Measurements from ENCODE around the gene CFAP141. TPM values are rescaled to one million over a fixed set of nuclear protein-coding genes. Genes with fewer than 3 reads are reported as not detected.

The CFAP141 gene
- total and polyA plus RNA-seq, 2 of the 4 experiments (the other 2 are of a cell fraction): not detected

GRCh38 chr1:154222918-154223317, 16.8 kb upstream of the CFAP141 start:
- DNase-seq (no peak), ATAC-seq (ENCODE audit: low read depth) (no peak)
- no peak for TF ChIP-seq SMC3 (IDR thresholded peaks at IDR 0.05; ENCODE audit: low read depth, low read length)
- TF ChIP-seq CEBPB (IDR thresholded peaks at IDR 0.05; ENCODE audit: low read depth, low read length): no peak
- TF ChIP-seq ELK1 (IDR thresholded peaks at IDR 0.05; ENCODE audit: borderline replicate concordance, low read depth, low read length): no peak
- TF ChIP-seq FOS (IDR thresholded peaks at IDR 0.05; ENCODE audit: low read depth, low read length): no peak
- no peak for TF ChIP-seq NFE2L2 (IDR thresholded peaks at IDR 0.05; ENCODE audit: low read depth, low read length)
- TF ChIP-seq MAFK (IDR thresholded peaks at IDR 0.05; ENCODE audit: low read depth, low read length): no peak
- TF ChIP-seq CHD1 (IDR thresholded peaks at IDR 0.05; ENCODE audit: low read depth, low read length): no peak
- TF ChIP-seq CTCF (conservative IDR thresholded peaks at IDR 0.05; ENCODE audit: low read depth, low read length): no peak
- TF ChIP-seq MAZ (IDR thresholded peaks at IDR 0.05; ENCODE audit: borderline replicate concordance, low read depth, low read length): no peak
- TF ChIP-seq RAD21 (IDR thresholded peaks at IDR 0.05; ENCODE audit: low read length): no peak
- TF ChIP-seq RCOR1 (IDR thresholded peaks at IDR 0.05; ENCODE audit: insufficient replicate concordance, low read length): no peak
- TF ChIP-seq BHLHE40 (IDR thresholded peaks at IDR 0.05; ENCODE audit: low read depth, low read length): no peak
- TF ChIP-seq MXI1 (IDR thresholded peaks at IDR 0.05; ENCODE audit: borderline replicate concordance, low read depth, low read length): no peak
- WGBS, 2 experiments (ENCODE audit: extremely low coverage in 2 of 2, insufficient read length in 1 of 2): no CpG with 5 or more reads among the region's 1 CpG
- no peak overlapping the region for H4K8ac ChIP-seq (ENCODE audit: low read depth in 2 of 2, low read length in 2 of 2)
- ChIA-PET POLR2A (ENCODE audit: unreplicated experiment) (interaction anchor here (0.7 kb wide), 1 partner anchor 247 kb away, joined by 3 read pairs; no protein-coding TSS in a partner anchor), CTCF (interaction anchor here (1.2 kb wide), 1 partner anchor 23 kb away, joined by 3 read pairs; no protein-coding TSS in a partner anchor)
- no peak overlapping the region for H3K14ac ChIP-seq (replicated peaks; ENCODE audit: low read depth, low read length)
- no peak overlapping the region for H2BK120ac ChIP-seq (ENCODE audit: low read depth, low read length)
- H3K9ac ChIP-seq (ENCODE audit: low read depth, low read length): no peak overlapping the region; the same call in 1 of the 2 replicates
- H3K18ac ChIP-seq (ENCODE audit: low read depth, low read length): no peak overlapping the region
- peak overlapping the region; percentile 20; the same call in 1 of the 2 replicates for H3K4me2 ChIP-seq (ENCODE audit: low read depth, low read length)
- dilution Hi-C loops (cut with HindIII; ENCODE audit: low sequenced_read_pairs, unreplicated experiment): no loop called here
- in situ Hi-C loops (cut with MboI; ENCODE audit: low sequenced_read_pairs): no loop called here
- H4K5ac ChIP-seq (ENCODE audit: low read depth, low read length): no peak overlapping the region
- no peak overlapping the region for H2AK5ac ChIP-seq (ENCODE audit: low read depth, low read length)
- H3K23ac ChIP-seq (ENCODE audit: low read depth, low read length): 0 out of 2 replicates have a peak overlapping the region, but pooled peaks have one; percentile 2
- H3K27ac ChIP-seq (ENCODE audit: insufficient read depth, low read length): no peak overlapping the region
- no peak overlapping the region for H2BK20ac ChIP-seq (ENCODE audit: low read depth, low read length)
- peaks cover 28% of the 10 kb centered on the region for H3K36me3 ChIP-seq (ENCODE audit: control insufficient read depth, insufficient read depth, low read length)
- no peak overlapping the region for H3K4ac ChIP-seq (ENCODE audit: low read depth, low read length)
- H2AK9ac ChIP-seq (replicated peaks; ENCODE audit: low read depth, low read length, poor library complexity): no peak overlapping the region
- intact Hi-C loops (cut with micrococcal nuclease): loop anchor here (5.0 kb wide), 1 partner anchor 34 kb away; no protein-coding TSS in a partner anchor
- H3K79me1 ChIP-seq (ENCODE audit: low read depth in 1 of 2, low read length in 2 of 2): peaks cover 16 to 52% of the 10 kb centered on the region in 2 experiments
- H4K20me1 ChIP-seq (ENCODE audit: insufficient read depth, low read length): peaks cover 55% of the 10 kb centered on the region
- H4K91ac ChIP-seq (ENCODE audit: insufficient read depth, low read depth, low read length): no peak overlapping the region
- H3K9me1 ChIP-seq (ENCODE audit: insufficient read depth, low read length): 0 out of 2 replicates have a peak, but pooled peaks cover 2% of the 10 kb centered on the region
- H3K56ac ChIP-seq (ENCODE audit: extremely low read depth, insufficient read depth, low read length): no peak overlapping the region
- no TSS peak for BruUV-seq (replicated peaks)
- H3K27me3 ChIP-seq (ENCODE audit: control insufficient read depth, insufficient read depth, low read length): no peaks in the 10 kb centered on the region
- H3K4me3 ChIP-seq (ENCODE audit: insufficient read depth, low read depth, low read length): no peak overlapping the region
- H2BK15ac ChIP-seq (ENCODE audit: low read depth, low read length): no peak overlapping the region
- H3K9me3 ChIP-seq (ENCODE audit: control insufficient read depth, insufficient read depth, low read length): no peaks in the 10 kb centered on the region
- no peak overlapping the region for H2AFZ ChIP-seq (replicated peaks; ENCODE audit: low read length, poor library complexity)
- no peaks in the 10 kb centered on the region; the same call in 1 of the 2 replicates for H3K4me1 ChIP-seq (ENCODE audit: control insufficient read depth, insufficient read depth, low read length)
- H2BK5ac ChIP-seq (ENCODE audit: low read depth, low read length, poor library complexity, severe bottlenecking): no peak overlapping the region
